Fibroblast of the conjunctiva (primary cell): Measurements from ENCODE around the gene CFAP65.

ENCODE experiments used
- DNase-seq: peaks from one replicate; pipeline ENCODE4 v3.0.0-alpha.2; 2010; ENCODE audit warnings: low read depth

Gene CFAP65

GRCh38 chr2:219009294-219009693 lies 32.0 kb downstream of the CFAP65 start:
- DNase-seq = no peak

- no peak for DNase-seq
Measured at GRCh38 chr2:219003979-219004378, 37.3 kb downstream of the CFAP65 start.

- DNase-seq = no peak
Measured at GRCh38 chr2:219003267-219003634, 38.1 kb downstream of the CFAP65 start.

GRCh38 chr2:219002395-219003266 lies 38.7 kb downstream of the CFAP65 start:
- no peak for DNase-seq

- DNase-seq = no peak
Measured at GRCh38 chr2:219001577-219002394, 39.5 kb downstream of the CFAP65 start.

GRCh38 chr2:219001100-219001576 lies 40.2 kb downstream of the CFAP65 start:
- DNase-seq = no peak

GRCh38 chr2:219000569-219000960 lies 40.8 kb downstream of the CFAP65 start:
- no peak for DNase-seq

- DNase-seq = no peak
Measured at GRCh38 chr2:218999881-219000568, 41.3 kb downstream of the CFAP65 start.

- no peak for DNase-seq
Measured at GRCh38 chr2:218999021-218999880, 42.1 kb downstream of the CFAP65 start.

GRCh38 chr2:218998414-218999002 lies 42.8 kb downstream of the CFAP65 start:
- no peak for DNase-seq

- DNase-seq = no peak
Measured at GRCh38 chr2:218997731-218998130, 43.6 kb downstream of the CFAP65 start.

GRCh38 chr2:218996937-218997336 lies 44.4 kb downstream of the CFAP65 start:
- no peak for DNase-seq

- DNase-seq = peak; percentile 51
Measured at GRCh38 chr2:218995972-218996711, 45.2 kb downstream of the CFAP65 start.

GRCh38 chr2:218995561-218995960 lies 45.8 kb downstream of the CFAP65 start:
- DNase-seq = no peak

GRCh38 chr2:218993345-218994315 lies 47.7 kb downstream of the CFAP65 start, which contains the start of gene CRYBA2:
Gene CRYBA2, minus strand, starts transcription at chr2:218993422. Its CDS starts 246 bp downstream, at chr2:218993176.
- DNase-seq = no peak

GRCh38 chr2:218992703-218993344 lies 48.5 kb downstream of the CFAP65 start:
- DNase-seq = no peak

- DNase-seq = no peak
Measured at GRCh38 chr2:218992196-218992595, 49.1 kb downstream of the CFAP65 start.

GRCh38 chr2:218991674-218992168 lies 49.6 kb downstream of the CFAP65 start:
- DNase-seq = no peak
